Glomerular endothelial cell (primary cell): Measurements from ENCODE around the gene TNFAIP1. TPM values are rescaled to one million over a fixed set of nuclear protein-coding genes. Genes with fewer than 3 reads are reported as not detected.

Source experiments
- DNase-seq: peaks from one replicate; pipeline ENCODE4 v3.0.0-alpha.2; 2011; ENCODE audit warnings: low read depth, low spot score; ENCODE audit errors: extremely low read depth
- total RNA-seq: library from RNA; depleted of rRNA; stranded (reverse); fragments of >200 nt; gene quantifications from 2 replicates; pipeline ENCODE4 v1.2.3, GENCODE V29; 2015

The TNFAIP1 gene
- total RNA-seq, 1 donor from 2014 or later = 120 TPM

DNA sequence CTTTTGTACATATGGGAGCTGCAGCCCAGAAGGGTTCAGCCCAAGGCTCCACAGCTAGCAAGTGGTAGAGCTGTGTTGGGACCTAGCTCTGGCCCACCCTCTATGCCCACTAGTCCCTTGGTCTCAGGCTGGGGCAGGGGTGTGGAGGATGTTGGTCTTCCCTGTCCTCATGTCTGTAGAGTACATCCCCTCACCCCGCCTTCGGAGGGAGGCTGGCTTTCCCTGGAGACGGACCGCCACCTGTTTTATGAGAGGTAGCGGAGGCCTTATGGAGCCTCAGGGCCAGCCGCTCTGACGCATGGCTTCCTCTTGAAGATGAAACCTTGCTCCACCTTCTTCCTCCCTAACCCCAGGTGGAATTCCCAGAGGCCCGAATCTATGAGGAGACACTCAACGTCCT, 8.4 kb downstream of the TNFAIP1 start:
- no peak for DNase-seq

DNA sequence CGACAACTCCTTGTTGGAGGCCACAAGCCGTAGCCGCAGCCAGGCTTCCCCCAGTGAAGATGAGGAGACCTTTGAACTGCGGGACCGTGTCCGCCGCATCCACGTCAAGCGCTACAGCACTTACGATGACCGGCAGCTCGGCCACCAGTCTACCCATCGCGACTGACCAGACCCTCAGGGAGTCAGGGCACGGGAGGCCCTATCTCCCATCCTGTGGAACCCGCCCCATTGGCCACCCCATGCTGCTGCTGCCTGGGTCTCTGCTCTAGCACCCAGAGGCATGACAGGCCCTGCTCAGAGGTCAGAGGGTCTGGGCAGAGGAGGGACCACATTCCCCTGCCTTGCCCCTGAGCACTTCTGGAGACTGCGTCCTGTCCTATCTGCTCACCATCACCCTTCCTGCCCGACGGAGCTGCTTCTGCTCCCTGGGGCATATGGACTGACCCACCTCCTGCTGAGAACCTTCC, 8.9 kb downstream of the TNFAIP1 start:
- DNase-seq = no peak

DNA sequence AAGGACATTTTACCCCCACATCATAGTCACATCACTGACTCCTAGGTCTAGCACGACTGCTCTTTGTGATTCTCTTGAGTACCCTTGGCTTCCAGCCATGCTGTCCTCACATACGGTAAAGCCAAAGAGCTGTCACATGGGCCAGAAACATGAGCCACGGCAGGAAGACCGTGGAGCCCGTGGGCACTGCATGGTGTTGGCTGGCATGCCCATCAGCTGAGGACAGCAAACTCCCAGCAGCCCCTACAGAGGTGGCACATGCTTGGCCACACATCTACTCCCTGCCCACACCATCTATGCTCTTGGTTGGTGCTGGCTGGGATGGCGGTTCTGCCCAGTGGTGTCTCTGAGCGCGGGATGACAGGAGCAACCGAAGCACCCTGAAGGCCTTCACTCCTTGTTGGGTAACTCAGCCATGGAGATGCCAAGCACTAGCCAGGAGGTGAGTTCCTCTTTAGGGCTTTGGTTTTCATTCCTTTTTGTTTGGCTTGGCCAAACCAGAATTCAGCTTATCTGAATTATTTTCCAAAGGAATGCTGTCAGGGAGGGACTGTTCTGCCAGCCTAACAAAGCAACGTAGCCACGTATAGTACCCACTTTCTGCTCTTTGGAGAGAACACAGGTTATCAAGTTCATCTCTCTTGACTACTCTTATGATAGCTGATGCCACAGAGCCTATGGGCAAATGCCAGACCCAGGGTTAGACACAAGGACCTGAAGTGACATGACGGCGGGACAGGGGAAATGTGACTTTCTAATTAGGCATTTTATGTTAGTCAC, 10.0 kb downstream of the TNFAIP1 start:
- no peak for DNase-seq

DNA sequence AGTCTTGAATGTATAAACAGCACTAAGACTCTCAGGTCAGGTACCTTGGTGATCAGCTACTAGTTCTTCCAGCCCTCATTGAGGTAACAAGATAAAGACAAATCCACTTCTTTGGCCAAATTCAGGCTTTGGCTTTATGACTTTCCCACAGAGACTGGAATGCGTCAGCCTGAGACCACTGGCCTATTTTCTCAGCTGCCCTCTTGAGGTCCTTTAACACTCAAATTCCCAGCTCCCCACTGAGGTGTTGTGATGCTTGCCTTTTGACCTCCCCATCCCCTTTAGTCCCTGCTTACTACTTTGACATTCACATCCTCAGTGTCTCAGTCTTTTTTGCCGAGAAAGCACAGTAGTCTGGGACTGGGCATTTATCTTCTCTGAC, 10.6 kb downstream of the TNFAIP1 start:
- DNase-seq = no peak

DNA sequence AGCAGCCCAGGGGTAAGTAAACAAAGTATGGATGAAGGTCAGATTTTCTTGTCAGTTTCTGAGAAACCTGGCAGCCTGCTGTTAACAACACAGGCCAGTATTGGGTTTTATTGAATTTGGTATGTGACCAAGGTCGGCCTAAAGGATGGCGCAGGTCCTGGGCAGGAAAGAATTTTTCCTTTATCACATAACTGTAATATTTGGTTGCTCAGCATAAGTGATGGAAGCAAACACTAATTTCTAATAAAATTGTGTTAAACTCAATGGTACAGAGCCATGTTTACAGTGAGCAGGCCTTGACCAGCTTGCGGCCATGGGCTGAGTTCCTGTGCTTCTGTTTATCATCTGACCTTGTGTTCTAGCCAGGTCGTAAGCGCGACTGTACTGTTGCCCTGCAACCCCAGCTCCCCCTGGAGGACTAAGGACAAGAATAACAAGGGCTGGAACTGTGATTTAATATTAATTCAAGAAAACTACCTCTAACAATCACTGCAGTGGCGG, 11.2 kb downstream of the TNFAIP1 start:
- DNase-seq = no peak

DNA sequence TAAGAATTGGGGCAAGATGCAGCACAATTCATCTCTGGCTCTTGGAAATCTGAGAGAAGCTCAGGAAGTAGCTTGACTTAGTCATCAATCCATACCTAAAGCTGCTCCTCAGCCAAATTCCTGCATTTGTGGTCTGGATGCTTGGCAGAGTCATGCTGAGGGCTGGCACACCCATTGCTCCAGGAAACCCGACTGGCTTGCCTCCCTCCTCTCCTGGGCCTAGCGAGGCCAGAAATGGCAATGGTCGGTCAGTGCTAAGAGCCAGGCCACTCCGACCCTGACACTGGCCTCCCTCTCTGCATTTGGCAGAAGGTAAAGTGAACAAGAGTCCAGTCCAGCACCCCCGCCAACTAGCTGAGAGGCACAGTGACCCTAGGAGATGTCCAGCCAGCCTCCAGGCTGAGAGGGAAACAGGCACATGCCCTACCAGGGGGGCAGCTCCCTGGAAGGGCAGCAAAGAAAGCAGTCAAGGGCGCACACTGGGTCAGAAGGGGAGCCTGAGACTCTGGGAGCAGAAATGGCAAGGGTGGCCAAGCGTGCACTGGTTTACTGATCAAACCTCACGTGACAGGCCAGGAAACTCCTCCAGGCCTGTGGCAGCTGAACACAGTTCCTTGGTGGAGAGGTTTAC, 11.8 kb downstream of the TNFAIP1 start:
- no peak for DNase-seq

DNA sequence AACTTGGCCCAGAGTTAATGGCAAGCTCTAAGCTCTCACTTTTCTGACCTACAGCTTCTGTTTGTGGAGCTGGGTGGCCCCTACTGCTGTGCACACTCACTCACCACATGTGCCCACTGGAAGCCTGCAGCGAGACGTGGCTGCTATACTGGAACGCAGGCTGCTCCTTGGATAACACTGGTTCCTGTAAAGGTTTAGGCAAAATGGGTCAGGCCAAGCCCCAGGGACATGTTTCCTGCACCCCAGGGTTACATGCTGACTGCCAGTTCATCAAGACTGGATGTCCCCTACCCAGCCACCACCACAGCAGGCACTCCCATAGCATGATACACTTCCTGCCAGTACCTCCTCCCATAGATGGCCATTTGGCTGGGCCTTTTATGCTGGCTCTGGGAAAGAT, 13.4 kb downstream of the TNFAIP1 start:
- DNase-seq = no peak

DNA sequence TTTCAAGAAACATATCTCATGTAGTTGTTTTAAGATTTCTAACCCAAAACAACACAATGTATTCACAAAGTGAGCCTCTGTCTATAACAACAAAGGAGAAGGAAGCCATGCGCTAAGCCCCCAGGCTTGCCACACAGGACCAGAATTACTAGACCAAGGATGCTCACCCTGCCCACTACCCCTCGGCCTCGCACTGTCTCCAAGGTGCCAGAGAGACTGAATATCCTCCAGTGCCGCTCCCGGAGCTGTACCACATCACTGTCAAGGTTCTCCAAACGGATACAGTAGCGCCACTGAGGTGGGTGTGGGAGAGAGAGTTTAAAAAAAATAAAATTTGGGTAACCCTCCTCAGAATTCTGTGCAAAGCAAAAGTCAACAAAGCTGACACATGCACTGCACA, 14.7 kb downstream of the TNFAIP1 start:
- DNase-seq = no peak

DNA sequence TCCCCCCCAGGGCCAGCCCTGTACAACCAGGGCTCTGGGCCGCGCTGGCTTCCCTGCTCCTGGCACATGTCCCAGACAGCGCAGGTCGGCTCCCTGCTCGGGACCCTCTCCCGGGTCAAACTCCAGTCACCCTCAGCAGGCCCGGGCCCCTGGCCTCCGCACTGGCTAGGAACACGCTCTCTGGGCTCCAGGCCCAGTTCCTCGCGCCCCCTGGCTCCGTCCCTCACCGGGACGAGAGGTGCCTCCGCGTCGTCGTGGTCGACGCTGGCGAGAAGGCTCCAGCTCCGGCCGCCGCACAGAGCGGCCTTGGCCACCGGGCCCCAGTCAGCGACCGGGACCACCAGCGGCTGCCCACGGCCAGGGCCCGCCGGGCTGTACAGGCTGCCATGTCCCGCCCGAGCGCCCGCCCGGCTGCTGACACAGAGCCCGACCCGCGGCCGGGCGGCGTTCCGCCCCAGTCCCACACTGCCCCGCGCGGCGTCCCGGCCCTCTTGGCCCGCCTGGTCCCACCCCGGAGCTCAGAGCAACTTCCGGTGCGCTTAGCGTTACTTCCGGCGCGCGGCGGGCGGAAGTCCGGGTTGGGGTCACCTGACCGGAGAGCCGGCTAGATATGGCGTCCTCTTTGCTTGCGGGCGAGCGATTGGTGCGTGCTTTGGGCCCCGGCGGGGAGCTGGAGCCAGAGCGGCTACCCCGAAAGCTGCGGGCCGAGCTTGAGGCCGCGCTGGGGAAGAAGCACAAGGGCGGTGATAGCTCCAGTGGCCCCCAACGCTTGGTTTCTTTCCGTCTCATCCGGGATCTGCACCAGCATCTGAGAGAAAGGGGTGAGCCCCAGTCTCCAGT, 21.7 kb downstream of the TNFAIP1 start, which contains the start of gene POLDIP2:
Gene POLDIP2, minus strand, starts transcription at position 467 of the 840 bp plus-strand sequence. Its CDS starts 79 bp downstream, at position 388.
- no peak for DNase-seq

DNA sequence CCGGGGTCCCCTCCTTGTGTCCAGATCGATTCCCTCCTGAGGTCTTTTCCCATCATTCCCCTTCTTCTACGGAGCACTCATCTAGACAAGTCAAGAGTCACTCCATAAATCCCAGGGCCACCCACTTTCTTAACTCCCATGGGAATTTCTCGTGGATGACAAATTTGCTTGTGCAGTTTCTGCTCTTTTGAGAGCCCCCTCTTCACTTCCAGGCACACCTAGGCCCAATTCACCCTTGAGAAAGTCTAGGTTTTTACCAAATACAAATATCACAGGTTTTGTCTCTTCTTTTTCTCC, 22.3 kb downstream of the TNFAIP1 start:
- no peak for DNase-seq

DNA sequence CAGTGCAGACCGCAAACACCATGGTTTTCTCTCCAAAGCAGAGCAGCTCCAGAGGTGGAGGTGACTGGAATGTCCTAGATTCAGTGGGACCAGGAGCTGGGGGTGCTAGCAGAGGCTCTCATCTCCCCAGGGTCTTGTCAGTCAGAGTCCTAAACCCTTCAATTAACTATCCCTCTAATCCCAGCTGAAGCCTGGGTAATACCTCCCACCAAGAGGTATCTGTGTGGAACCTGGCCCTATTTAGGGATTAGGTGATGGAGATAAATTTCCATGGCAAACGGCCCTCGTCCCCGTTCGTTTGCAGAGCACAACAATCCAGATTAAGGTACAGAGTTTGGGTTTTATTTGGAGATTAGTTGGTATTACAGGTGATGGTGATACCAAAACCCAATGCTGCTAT, 27.6 kb downstream of the TNFAIP1 start:
- DNase-seq = no peak

DNA sequence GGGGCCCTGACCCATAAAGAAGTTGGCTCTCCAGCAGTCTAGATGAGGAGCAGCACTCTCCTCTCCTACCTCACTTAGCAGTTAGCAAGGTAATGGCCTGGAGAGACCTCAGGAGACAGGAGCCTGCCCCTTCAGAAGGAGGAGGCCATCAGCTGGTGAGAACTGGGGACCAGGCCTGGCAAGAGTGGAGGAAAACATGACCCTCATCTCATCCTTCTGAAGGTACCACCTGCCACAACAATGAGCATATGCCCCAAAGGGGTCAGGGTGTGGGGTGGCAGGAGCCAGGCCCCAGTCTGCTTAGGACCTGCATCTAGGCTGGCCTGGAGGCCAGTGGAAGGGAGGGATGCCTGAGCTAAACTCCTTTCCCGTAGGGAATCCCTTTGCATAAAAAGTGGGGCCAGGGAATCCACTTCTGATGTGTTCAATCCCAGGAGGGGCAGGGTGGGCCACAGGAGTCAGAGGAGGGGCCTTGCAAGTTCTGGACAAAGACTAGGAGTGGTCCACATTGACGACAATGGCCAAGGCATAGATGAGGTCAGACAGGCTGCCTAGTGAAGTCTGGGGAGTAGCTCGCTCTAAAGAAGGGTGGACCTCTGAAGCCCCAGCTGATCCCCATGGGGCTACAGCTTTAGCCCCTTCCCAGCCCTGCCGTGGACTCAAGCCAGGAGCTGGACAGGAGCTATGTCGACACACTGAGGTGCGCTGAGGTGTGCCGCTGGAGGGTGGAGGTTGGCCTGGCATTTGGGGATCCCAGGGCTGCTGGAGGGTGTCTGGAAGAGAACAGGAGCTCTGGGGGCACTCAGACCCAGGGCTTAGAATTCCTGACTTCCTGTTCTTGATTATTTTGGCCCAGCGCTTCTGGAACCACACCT, 28.5 kb downstream of the TNFAIP1 start:
- no peak for DNase-seq

DNA sequence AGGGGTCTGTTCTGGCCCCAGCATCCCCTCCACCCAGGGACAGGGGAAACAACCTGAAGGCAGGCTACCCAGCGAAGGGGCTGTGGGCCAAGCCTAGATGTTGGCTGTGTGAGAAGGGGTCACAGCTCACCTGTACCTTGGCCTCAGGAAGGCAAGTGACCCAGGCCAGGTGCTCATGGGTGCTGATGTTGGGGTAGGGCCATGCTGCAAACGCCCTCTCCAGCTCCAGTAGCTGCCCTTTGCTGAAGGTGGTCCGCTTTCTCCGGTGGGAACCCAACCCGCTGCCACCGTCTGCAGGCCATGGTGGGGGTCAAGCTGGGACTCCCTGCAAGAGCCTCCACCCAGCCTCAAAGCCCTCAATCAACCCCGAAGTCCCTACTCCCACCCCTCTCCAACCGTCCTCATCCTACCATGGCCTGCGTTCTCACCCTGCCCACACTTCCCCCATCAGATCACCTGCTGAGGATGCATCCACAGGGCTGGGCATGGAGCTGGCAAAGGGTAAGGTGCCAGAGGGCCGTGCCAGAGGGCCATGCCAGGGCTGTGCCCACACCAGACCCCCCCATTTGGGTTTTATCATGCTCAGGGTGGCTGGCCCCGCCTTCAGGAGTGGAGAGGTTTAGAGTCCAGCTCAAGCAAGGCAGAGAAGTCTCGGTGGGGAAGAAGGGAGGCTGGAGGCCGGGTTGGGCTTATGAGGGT, 29.3 kb downstream of the TNFAIP1 start, which contains the start of gene SEBOX:
Gene SEBOX, minus strand, starts transcription at position 535 of the 699 bp plus-strand sequence. Its CDS starts 48 bp downstream, at position 487.
- no peak for DNase-seq

DNA sequence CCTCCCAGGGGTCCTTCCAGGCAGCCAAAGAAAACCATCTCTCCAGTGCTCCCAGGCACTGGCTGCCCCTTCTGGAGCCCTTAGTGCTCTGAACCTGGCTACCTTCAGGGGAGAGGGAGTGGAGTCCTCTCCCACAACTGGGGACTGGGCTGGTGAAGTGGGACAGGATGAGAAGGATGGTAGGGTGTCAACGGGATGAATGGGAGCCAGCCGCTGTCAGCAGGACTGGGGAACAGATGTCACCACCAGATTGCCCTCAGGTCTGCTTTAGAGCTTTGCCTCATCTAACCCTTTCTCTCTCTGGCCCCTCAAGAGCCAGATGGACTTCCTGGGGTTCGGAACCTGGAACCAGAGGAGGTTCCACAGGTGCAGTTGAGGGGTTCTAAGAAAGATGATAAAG, 29.9 kb downstream of the TNFAIP1 start:
- DNase-seq = no peak

DNA sequence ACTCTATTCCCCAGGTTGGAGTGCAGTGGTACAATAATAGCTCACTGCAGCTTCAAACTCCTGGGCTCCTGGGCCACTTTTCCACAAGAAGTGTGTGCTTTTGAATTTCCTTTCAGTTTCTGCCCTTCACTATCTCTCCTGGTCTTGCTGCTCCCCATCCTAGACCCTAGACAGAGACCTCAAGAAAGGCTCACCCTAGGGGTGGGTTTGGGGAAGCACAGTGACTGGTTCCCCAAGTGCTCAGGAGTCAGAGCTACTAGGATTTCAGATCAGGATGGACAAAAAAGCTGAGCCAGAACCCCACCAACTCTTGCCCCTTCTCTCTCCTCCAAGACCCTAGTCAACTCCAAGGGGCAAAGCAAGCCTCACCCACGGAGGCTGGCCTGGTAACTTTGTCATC, 31.0 kb downstream of the TNFAIP1 start:
- no peak for DNase-seq

DNA sequence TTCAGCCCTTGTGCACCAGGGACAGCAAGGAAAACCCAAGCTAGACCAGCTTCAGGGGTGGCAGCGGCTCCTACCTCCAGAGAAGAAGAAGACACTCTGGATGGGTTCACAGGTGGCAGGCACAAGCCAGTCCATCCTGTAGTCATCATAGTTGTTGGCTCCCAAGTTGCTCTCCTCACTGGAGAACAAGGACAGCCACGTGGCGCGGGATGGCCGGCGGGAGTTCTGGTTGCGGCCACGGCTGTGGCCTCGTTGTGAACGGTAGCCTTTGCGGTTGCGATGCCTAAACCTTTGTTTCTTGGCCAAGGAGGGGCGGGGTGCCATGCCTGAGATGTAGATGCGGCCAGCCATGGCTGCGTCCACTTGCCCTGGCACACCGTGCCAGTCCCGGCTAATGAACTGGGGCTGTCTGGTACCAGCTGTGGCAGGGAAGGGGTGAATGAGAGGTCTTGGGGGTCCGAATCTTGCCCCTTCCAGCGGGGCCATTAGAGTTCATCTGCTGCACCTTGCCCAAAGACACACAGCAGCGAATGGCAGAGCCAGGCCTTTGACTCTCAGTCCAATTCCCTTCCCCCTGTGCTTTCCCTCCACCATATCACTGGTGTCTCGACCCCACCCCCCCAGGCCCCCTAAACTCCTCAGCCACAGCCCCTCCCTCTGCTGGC, 32.2 kb downstream of the TNFAIP1 start:
- no peak for DNase-seq

DNA sequence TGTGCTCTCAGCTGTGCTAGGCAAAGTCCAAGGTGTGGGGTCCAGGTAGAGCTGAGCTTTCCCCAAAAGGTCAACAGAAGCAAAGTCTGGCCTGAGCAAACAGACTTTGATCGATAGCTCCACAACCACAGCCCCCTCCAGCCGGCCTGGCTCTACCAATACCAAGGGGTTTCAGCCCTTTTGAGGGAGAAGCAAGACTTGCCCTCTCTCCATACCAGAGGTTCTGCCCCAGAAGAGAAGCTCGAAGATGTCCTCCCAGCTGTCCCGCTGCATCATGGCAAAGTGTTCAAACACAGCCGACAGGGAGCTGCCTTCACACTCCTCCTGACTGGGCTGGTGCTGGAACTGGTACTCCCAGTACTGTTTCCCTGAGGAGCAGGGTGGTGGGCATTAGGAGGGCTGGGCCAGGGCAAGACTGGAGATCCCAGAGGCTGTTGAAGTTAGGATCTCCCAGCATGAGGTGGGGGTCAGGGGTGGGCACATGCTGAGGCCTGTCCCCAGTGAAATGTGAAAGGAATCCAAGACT, 32.8 kb downstream of the TNFAIP1 start:
- DNase-seq = no peak

DNA sequence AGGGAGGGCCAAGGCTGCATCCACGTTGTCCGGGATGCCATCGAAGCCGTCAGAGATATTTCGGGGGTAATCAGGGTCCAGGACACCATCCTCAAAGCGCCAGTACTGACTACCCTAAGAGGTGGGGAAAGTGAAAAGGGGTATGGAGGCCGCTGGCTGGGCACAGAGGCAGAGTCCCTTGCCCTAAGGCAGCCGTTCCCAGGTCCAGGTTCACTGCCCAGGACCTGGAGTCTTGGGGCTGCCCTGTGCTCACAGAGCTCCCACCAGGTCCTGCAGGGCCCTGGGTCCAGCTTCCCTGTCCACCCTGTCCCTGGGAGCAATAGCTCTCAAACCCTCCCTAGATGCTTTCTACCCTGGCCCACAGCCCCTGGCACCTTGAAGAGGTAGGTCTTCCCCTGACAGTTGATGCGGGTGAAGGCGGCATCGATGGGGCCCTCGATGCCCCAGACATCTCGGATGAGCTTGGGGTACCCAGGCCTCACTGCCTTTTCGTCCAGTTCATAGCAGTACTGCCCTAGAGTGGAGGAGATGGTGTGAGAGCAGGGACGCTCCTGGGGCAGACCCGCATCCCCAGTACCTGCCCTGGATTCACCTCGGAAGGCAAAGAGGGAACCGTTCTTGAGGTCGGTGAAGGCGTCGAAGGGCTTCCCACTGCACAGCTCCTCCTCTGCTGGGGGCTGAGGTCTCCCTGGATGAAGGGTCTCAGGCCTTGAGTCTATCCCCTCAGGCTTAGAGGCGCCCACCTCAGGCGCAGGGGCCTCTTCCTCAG, 33.5 kb downstream of the TNFAIP1 start:
- DNase-seq = no peak
